SH-SY5Y (cell line): Measurements from ENCODE around the gene MPC2.

ENCODE experiments used
- GATA2 ChIP-seq: IDR thresholded peaks from 2 replicates; pipeline ENCODE4 v1.6.1; 2011; ENCODE audit warnings: mild to moderate bottlenecking, low read depth, low read length
- GATA3 ChIP-seq: IDR thresholded peaks from 2 replicates; pipeline ENCODE4 v1.6.1; 2011; ENCODE audit warnings: low read depth, mild to moderate bottlenecking, low read length, moderate library complexity

MPC2 gene

GRCh38 chr1:167936930-167937708, at the start of gene MPC2:
MPC2 (minus strand) TSS chr1:167937072; CDS start chr1:167935841, 1,231 bp downstream.
- no peak for TF ChIP-seq GATA2
- no peak for TF ChIP-seq GATA3

GRCh38 chr1:167984886-167985489, 48.1 kb upstream of the MPC2 start:
- TF ChIP-seq GATA3: no peak
- no peak for TF ChIP-seq GATA2

GRCh38 chr1:167983797-167984420, 47.0 kb upstream of the MPC2 start:
- TF ChIP-seq GATA2 (no peak), GATA3 (no peak)

- TF ChIP-seq GATA2 (no peak), GATA3 (no peak)
These were observed 45.1 kb upstream of the MPC2 start for GRCh38 chr1:167981933-167982332.

- no peak for TF ChIP-seq GATA3
- TF ChIP-seq GATA2: no peak
These were observed 40.4 kb upstream of the MPC2 start for GRCh38 chr1:167977245-167977644.

GRCh38 chr1:167974698-167975097, 37.8 kb upstream of the MPC2 start:
- TF ChIP-seq GATA2 (no peak), GATA3 (no peak)

- no peak for TF ChIP-seq GATA3
- TF ChIP-seq GATA2: no peak
These were observed 37.0 kb upstream of the MPC2 start for GRCh38 chr1:167973832-167974231.

- no peak for TF ChIP-seq GATA3
- TF ChIP-seq GATA2: no peak
These were observed 31.7 kb upstream of the MPC2 start for GRCh38 chr1:167968569-167968968.

- TF ChIP-seq GATA3 (no peak), GATA2 (no peak)
These were observed 29.2 kb upstream of the MPC2 start for GRCh38 chr1:167966050-167966449.

- TF ChIP-seq GATA3 (no peak), GATA2 (no peak)
These were observed 27.8 kb upstream of the MPC2 start for GRCh38 chr1:167964646-167965045.

- TF ChIP-seq GATA3: no peak
- no peak for TF ChIP-seq GATA2
These were observed 20.8 kb upstream of the MPC2 start for GRCh38 chr1:167957710-167958109.

GRCh38 chr1:167955915-167956314, 19.0 kb upstream of the MPC2 start:
- TF ChIP-seq GATA3 (no peak), GATA2 (no peak)

- TF ChIP-seq GATA2: no peak
- no peak for TF ChIP-seq GATA3
These were observed 13.7 kb upstream of the MPC2 start for GRCh38 chr1:167950569-167950968.

GRCh38 chr1:167949785-167950184, 12.9 kb upstream of the MPC2 start:
- TF ChIP-seq GATA2 (no peak), GATA3 (no peak)

- no peak for TF ChIP-seq GATA2
- TF ChIP-seq GATA3: no peak
These were observed 10.9 kb upstream of the MPC2 start for GRCh38 chr1:167947733-167948132.

- TF ChIP-seq GATA3 (no peak), GATA2 (no peak)
These were observed 6.7 kb upstream of the MPC2 start for GRCh38 chr1:167943541-167943940.
